ENCODE results near the gene PARD3. TPM values are rescaled to one million over a fixed set of nuclear protein-coding genes. Genes with fewer than 3 reads are reported as not detected.

The PARD3 gene
- total and polyA plus RNA-seq, 10 of the 15 experiments (the other 5 are each of a cell fraction or from before 2014, with no cell fraction given) = 2.6 to 43.1 (median 13.9) TPM

DNA sequence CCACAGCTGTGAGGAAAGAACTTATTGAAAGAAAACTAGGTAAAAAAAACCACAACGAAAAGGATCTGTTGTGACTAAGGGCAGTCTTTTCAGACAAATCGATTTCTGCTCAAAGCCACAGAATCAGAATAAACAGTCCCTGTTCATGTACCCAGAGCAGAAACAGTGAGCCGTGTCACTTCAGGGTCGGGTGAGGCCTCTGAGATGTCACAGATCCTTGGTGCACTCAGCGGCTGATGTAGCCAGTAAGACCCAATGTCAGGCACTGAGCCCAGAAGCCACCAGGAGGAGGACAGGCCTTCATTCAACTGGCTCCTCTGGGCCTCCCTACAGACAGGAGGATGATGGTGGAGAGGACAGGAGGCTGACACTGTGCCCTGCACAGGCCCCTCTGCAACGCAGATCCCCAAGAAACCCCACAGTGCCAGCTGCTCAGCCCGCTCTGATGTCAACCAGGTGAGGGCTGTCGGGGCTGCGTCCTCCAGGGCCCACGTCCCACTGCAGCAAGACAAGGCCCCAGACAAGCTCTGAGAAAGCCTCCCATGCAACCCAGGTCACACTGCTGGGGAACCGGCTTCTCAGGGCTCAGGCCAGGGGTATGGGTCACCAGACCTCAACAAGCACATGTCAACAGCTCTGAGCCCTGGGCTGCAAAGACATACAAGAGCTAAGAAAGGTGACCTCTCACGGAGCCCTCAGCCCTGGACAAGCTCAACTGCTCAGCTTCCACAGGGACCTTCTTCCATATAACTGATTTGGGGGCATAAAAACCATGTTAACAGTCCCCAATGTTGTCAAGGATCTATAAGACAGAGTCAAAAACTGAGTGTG is 190.6 kb downstream of the PARD3 start:
- Histone ChIP-seq H3K27ac (ENCODE audit: control insufficient read depth, insufficient read depth) (no peak overlapping the region), H3K36me3 (ENCODE audit: control insufficient read depth in 2 of 2, insufficient read depth in 2 of 2, low read length in 1 of 2) (no peaks in the 10 kb centered on the region), H3K79me2 (ENCODE audit: control insufficient read depth, insufficient read depth, low read length) (no peaks in the 10 kb centered on the region), H3K4me3 (no peak overlapping the region), H3K27me3 (replicated peaks in 1 of 2; ENCODE audit: control insufficient read depth in 2 of 2, insufficient read depth in 2 of 2, low read length in 1 of 2) (no peaks in the 10 kb centered on the region), H2AFZ (ENCODE audit: control insufficient read depth, low read depth, low read length) (no peak overlapping the region), H3K9me3 (replicated peaks; ENCODE audit: control insufficient read depth, insufficient read depth, low read length) (no peaks in the 10 kb centered on the region), H3K9ac (ENCODE audit: control insufficient read depth, insufficient read depth, low read length) (no peak overlapping the region), H3K4me1 (ENCODE audit: control insufficient read depth, insufficient read depth, low read length) (no peaks in the 10 kb centered on the region), H3K4me2 (ENCODE audit: control insufficient read depth, insufficient read depth) (no peak overlapping the region), H4K20me1 (ENCODE audit: control insufficient read depth, insufficient read depth) (no peaks in the 10 kb centered on the region)
- in situ Hi-C loops (cut with MboI) = loop anchor here (25.0 kb wide), 1 partner anchor 1437 kb away; no protein-coding TSS in a partner anchor
- RAD21 ChIA-PET (ENCODE audit: unreplicated experiment) = interaction anchor here (0.8 to 1.4 kb wide), 3 partner anchors 14 to 85 kb away, joined by 3 to 4 read pairs (median 3); no protein-coding TSS in a partner anchor
- ATAC-seq (peak; percentile 14), FAIRE-seq (no peak), DNase-seq (ENCODE audit: low read depth, low spot score) (no peak)
- SMC1A ChIA-PET (ENCODE audit: uncharacterized antibody, unreplicated experiment) = interaction anchor here (0.9 to 3.9 kb wide), 7 partner anchors 8 to 102 kb away, joined by 3 to 23 read pairs (median 3); no protein-coding TSS in a partner anchor
- BruUV-seq (replicated peaks) = no TSS peak
- CTCF ChIA-PET = interaction anchor here (0.8 to 3.0 kb wide), 6 partner anchors 10 to 31 kb away, joined by 3 to 12 read pairs (median 4); no protein-coding TSS in a partner anchor
- TF ChIP-seq FOXK2 (IDR thresholded peaks at IDR 0.05) (no peak), CHD4 (IDR thresholded peaks at IDR 0.05) (no peak), SPI1 (IDR thresholded peaks at IDR 0.05; ENCODE audit: borderline replicate concordance, insufficient read depth, low read depth, low read length) (no peak), MXI1 (IDR thresholded peaks at IDR 0.05; ENCODE audit: low read depth, low read length) (no peak), ZZZ3 (IDR thresholded peaks at IDR 0.05; ENCODE audit: control insufficient read depth, insufficient read length, low read depth) (no peak), SREBF1 (IDR thresholded peaks at IDR 0.05; ENCODE audit: low read length) (no peak), CBFB (IDR thresholded peaks at IDR 0.05; ENCODE audit: low read depth) (no peak), HCFC1 (IDR thresholded peaks at IDR 0.05; ENCODE audit: low read length) (no peak), RBBP5 (conservative IDR thresholded peaks at IDR 0.05) (no peak)
- TF ChIP-seq, protein P1, sequence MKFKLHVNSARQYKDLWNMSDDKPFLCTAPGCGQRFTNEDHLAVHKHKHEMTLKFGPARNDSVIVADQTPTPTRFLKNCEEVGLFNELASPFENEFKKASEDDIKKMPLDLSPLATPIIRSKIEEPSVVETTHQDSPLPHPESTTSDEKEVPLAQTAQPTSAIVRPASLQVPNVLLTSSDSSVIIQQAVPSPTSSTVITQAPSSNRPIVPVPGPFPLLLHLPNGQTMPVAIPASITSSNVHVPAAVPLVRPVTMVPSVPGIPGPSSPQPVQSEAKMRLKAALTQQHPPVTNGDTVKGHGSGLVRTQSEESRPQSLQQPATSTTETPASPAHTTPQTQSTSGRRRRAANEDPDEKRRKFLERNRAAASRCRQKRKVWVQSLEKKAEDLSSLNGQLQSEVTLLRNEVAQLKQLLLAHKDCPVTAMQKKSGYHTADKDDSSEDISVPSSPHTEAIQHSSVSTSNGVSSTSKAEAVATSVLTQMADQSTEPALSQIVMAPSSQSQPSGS (IDR thresholded peaks at IDR 0.05; ENCODE audit: low read length) = no peak
- 52% methylated on average over 12 of the region's 12 CpGs for WGBS (ENCODE audit: insufficient coverage, insufficient replicate concordance, low lambda C conversion rate, missing lambda C conversion rate)
- POLR2A ChIA-PET = interaction anchor here (0.5 to 1.7 kb wide), 5 partner anchors 14 to 427 kb away, joined by 3 to 9 read pairs (median 3); no protein-coding TSS in a partner anchor
- intact Hi-C loops (cut with micrococcal nuclease; ENCODE audit: unreplicated experiment) = no loop called here

Data from GM12878 (cell line).